Raji (cell line): ENCODE results near the gene TIMM21.

ENCODE experiments used
- POLR2A ChIP-seq: IDR thresholded peaks from 2 replicates; pipeline ENCODE4 v1.6.1; 2011; ENCODE audit warnings: low read depth, low read length, control low read depth; ENCODE audit not compliant: insufficient read depth

Gene TIMM21

GRCh38 chr18:74172697-74173433 lies 24.5 kb downstream of the TIMM21 start:
- no peak for TF ChIP-seq POLR2A

GRCh38 chr18:74173434-74173750 lies 25.1 kb downstream of the TIMM21 start:
- no peak for TF ChIP-seq POLR2A

GRCh38 chr18:74175658-74176057 lies 27.3 kb downstream of the TIMM21 start:
- no peak for TF ChIP-seq POLR2A

DNA sequence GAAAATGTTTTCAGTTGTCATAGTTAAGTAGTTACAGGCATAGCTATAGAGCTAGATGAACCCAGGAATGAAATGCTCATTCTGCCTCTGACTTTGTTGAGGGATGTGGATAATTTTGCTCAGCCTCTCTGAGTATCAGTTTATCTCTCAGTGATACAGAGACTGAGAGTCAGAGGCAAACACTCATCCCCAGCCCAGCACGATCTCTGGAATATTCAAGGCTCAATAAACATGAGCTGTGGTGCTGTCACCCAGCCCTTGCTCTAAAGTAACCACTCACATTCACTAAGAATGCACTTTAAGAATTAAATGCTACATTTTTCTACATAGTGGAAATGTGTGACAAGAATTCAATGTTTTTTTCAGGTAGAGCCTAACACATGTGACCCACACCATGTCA lies 30.6 kb downstream of the TIMM21 start:
- no peak for TF ChIP-seq POLR2A

DNA sequence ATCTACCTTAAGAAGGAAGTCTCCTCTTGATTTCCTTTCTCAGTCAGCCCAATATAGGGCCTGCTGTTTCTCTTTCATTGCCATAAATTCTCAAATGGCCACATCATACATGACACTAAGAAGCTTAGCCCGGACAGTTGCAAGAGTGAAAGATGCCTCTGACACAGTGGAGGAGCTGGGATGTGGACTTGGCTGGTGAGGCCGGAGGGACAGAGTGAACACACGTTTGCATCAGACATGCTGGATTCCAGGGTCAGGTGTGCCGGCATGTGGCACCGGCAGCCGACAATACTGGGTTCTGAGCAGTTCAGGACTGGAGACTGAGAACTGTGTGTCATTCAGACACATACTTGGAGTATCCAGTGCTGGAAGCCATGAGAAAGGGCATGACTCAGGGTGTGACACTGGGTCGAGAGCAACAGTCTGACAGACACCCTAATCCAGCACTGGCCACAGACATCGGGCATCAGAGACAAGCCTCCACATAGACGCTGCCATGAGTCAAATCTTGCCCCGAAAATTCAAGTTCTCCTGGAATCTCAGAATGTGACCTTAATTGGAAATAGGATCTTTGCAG lies 31.4 kb downstream of the TIMM21 start:
- no peak for TF ChIP-seq POLR2A

- no peak for TF ChIP-seq POLR2A
Measured at GRCh38 chr18:74182335-74182734, 34.0 kb downstream of the TIMM21 start.

GRCh38 chr18:74183130-74183529 lies 34.8 kb downstream of the TIMM21 start:
- no peak for TF ChIP-seq POLR2A

DNA sequence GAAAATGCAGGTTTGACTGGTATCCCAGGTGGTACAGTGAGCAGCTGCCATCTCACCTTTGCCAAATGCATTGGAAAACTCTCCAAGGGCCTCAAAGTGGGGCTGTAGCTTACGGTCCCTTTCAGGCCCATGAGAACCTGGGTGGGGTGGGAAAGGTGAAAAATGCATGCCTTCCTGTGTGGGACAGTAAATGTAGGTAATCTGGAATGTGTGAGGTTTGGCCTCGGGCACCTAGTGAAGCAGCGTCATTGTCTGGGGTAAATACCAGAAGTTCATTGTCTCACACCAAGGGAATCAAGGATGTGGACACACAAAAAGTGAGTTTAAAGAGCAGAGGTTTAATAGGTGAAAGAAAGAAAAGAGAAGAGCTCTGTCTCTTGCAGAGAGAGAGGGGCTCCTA lies 36.6 kb downstream of the TIMM21 start:
- TF ChIP-seq POLR2A, result no peak

DNA sequence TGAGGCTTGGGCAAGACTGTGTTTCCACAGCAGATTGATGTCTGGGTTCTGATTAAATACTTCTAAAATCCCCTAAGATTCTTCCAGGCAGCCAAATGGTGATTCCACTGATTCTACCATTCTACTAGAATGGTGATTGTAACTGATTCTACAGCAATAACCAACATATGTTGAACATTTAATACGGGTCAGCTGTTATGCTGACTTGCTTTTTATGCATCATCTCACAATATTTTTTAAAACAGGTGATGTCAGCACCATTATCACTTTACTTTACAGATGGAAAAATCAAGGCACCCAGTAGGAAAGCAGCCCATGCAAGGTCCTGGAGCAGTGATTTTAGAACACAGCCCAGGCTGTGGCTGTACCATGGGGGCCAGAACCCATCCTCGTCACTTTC lies 37.5 kb downstream of the TIMM21 start:
- no peak for TF ChIP-seq POLR2A

GRCh38 chr18:74186661-74187060 lies 38.3 kb downstream of the TIMM21 start:
- no peak for TF ChIP-seq POLR2A

GRCh38 chr18:74190086-74190485 lies 41.8 kb downstream of the TIMM21 start:
- no peak for TF ChIP-seq POLR2A

DNA sequence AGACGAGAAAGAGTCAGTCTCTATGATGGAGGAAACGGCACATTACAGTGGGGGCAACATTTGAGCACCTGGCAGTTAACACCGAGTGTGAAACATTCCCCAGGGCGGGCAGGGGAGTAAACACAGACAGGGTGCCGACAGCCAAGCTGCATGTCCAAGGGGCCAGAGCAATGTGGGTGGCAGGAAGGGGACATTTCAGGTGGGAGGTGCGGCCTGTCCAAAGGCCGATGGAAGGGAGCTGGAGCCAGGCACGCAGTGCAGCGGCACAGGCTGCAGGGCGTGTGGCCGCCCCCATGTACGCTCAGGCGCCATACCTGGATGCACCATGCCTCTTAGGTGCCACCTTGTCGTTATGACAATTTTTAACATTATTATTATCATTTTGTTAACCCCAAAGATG lies 43.3 kb downstream of the TIMM21 start:
- no peak for TF ChIP-seq POLR2A

GRCh38 chr18:74194691-74195090 lies 46.4 kb downstream of the TIMM21 start:
- TF ChIP-seq POLR2A, result no peak

DNA sequence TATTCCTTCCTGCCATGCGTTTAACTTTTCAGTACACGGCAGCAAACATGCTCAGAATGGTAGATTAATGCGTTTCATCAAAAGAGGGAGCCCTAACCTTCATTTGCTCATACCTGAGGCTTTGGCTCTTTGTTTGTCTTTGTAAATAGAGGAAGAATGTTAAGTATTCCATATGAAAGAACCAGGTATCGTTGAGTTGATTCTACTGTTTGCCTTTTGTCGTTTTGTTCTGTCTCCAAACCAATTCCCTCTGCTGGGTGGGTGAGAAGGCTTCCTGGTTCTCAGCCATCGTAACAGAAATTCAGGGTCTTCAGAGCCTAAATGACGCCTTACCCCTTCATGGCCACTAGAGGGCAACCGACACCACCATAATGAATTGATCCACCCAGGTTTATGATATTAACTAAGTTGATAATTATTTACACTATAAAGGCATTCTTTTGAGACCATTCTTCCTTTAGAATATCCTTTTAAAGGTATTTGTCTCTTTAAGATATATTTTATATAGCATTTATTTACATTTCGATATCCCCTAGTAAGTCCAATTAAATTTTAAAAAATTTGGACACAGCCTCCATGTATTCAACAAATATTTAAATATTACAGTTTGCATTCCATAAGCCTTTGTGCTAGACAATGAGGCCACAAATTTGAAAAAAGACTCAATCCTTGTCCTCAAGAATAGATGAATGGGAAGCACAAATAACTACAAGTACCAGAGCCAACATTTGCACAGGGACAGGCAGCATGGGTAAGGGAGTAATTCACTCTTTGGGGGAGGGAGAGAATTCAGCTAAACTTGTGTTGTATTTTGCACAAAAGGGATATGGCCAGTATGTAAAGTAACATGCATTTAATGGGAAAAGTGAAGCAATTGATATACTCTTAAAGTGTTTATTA lies 48.1 kb downstream of the TIMM21 start:
- TF ChIP-seq POLR2A, result no peak

DNA sequence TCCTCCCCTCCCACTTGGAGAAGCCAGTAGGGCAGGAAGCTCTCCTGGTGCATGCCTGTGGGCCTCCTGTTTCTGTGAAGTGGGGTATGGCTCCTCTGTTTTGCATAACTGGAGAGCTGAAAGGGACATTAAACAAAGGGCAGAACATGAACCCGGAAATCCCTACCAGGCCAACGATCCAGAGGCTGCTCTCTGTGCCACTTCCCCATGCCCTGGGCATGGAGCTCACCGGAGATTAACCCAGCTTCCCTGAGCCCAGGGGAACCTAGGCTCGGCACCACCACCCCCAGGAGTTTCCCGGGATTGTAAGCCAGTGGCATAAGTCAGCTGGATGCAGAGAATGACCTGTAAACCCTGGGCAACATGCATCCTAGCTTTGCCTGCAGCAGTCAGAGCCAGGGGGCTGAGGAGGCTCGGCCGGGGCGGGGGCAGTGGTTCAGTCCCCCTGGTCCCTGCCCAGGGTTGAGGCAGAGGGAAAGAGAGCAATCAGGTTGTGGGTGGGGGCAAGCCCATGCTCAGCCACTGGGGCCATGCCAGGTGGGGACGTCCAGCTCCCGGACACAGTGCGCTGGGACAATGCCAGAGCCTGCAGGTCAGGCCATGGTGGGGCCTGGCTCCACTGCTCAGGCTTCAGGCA lies 49.5 kb downstream of the TIMM21 start:
- no peak for TF ChIP-seq POLR2A

GRCh38 chr18:74198453-74198852 lies 50.1 kb downstream of the TIMM21 start:
- TF ChIP-seq POLR2A, result no peak

GRCh38 chr18:74200780-74201179 lies 52.5 kb downstream of the TIMM21 start:
- no peak for TF ChIP-seq POLR2A
